Prostate gland (tissue), 2 donors: ENCODE data around the gene VTA1. TPM values are rescaled to one million over a fixed set of nuclear protein-coding genes. Genes with fewer than 3 reads are reported as not detected.

Experiments
- DNase-seq: peaks from one replicate; pipeline ENCODE4 v3.0.0-alpha.2; 2019; ENCODE audit warnings: low spot score
- H3K27ac ChIP-seq, 2 donors: fragments of 200-600 bp; sonication (generic); 2 replicates each; pipeline ENCODE4 v1.5.1; 2017 to 2019
- H3K27me3 ChIP-seq: fragments of 200-600 bp; sonication (generic); replicated peaks from 2 replicates; pipeline ENCODE4 v1.5.1; 2019; ENCODE audit not compliant: insufficient read depth
- H3K36me3 ChIP-seq, 2 donors: fragments of 200-600 bp; sonication (generic); 1 replicate in 1 of 2; 2 replicates in 1 of 2; pipeline versions ENCODE4 v1.5.1 to v1.8.1; 2017 to 2019
- H3K4me1 ChIP-seq: fragments of 200-600 bp; sonication (generic); replicated peaks from 2 replicates; pipeline ENCODE4 v1.5.1; 2019
- H3K4me3 ChIP-seq, 2 donors: fragments of 200-600 bp; sonication (generic); 2 replicates each; pipeline ENCODE4 v1.5.1; 2017 to 2019
- H3K9me3 ChIP-seq: fragments of 200-600 bp; sonication (generic); 2 replicates; pipeline ENCODE4 v1.5.1; 2017
- CTCF ChIP-seq, 4 experiments: fragments of 200-600 bp in 2 of 4; fragments of 450-650 bp in 2 of 4; sonication (generic) in 2 of 4; IDR thresholded peaks; 1 replicate in 3 of 4; 2 replicates in 1 of 4; pipeline ENCODE4 v1.5.1; 2016 to 2019; ENCODE audit warnings: antibody characterized with exemption in 4 of 4, mild to moderate bottlenecking in 2 of 4, moderate library complexity in 2 of 4
- POLR2A ChIP-seq: fragments of 450-650 bp; IDR thresholded peaks from one replicate; pipeline ENCODE4 v1.6.1; 2016; ENCODE audit warnings: antibody characterized with exemption, mild to moderate bottlenecking
- POLR2AphosphoS5 ChIP-seq: sonication (generic); formaldehyde crosslinking; IDR thresholded peaks from one replicate; pipeline ENCODE4 v1.6.1; 2017; ENCODE audit warnings: antibody characterized with exemption
- WGBS: methylation state at CpG from one replicate; pipeline ENCODE4 v1.1.5; 2018; 5-methylcytosine and 5-hydroxymethylcytosine counted together
- intact Hi-C: fragments of 100-400 bp; cut with DNase I; formaldehyde crosslinking; loops from one replicate; pipeline ENCODE4 v1.14.2; 2022
- total RNA-seq, 2 donors: library from RNA; depleted of rRNA; stranded (reverse); fragments of >200 nt; gene quantifications; one replicate each; pipeline ENCODE4 v1.1.0, GENCODE V29; 2016

VTA1 gene
- total RNA-seq, 2 donors from 2014 or later = 38.5 to 44.7 TPM

- H3K4me1 ChIP-seq = no peaks in the 10 kb centered on the region
- no peak for TF ChIP-seq POLR2A
- no peak for TF ChIP-seq CTCF (IDR thresholded peaks at IDR 0.05)
- no peak for DNase-seq
- no peaks in the 10 kb centered on the region for H3K36me3 ChIP-seq
- no peak overlapping the region for H3K27ac ChIP-seq
- no peaks in the 10 kb centered on the region for H3K27me3 ChIP-seq
- no peaks in the 10 kb centered on the region for H3K9me3 ChIP-seq
- no peak overlapping the region for H3K4me3 ChIP-seq
- intact Hi-C loops = no loop called here
Observed at GRCh38 chr6:142193621-142194020, 46.6 kb downstream of the VTA1 start.

- H3K4me3 ChIP-seq = no peak overlapping the region
- no peaks in the 10 kb centered on the region for H3K4me1 ChIP-seq
- no peaks in the 10 kb centered on the region for H3K9me3 ChIP-seq
- TF ChIP-seq POLR2A = no peak
- TF ChIP-seq CTCF (IDR thresholded peaks at IDR 0.05) = no peak
- peak; percentile 23 for TF ChIP-seq POLR2AphosphoS5
- 75% methylated on average over 4 of the region's 4 CpGs for WGBS
- no peak overlapping the region for H3K27ac ChIP-seq
- H3K36me3 ChIP-seq = no peaks in the 10 kb centered on the region
- DNase-seq = no peak
- intact Hi-C loops = no loop called here
- H3K27me3 ChIP-seq = no peaks in the 10 kb centered on the region
Observed at GRCh38 chr6:142195862-142196541, 48.9 kb downstream of the VTA1 start.

- Histone ChIP-seq H3K27ac (no peak overlapping the region), H3K27me3 (no peaks in the 10 kb centered on the region), H3K4me3 (no peak overlapping the region), H3K36me3 (no peaks in the 10 kb centered on the region), H3K9me3 (no peaks in the 10 kb centered on the region), H3K4me1 (no peaks in the 10 kb centered on the region)
- 45% methylated on average over 3 of the region's 3 CpGs for WGBS
- intact Hi-C loops = no loop called here
- TF ChIP-seq POLR2AphosphoS5 (no peak), POLR2A (no peak), CTCF (IDR thresholded peaks at IDR 0.05) (no peak)
- DNase-seq = no peak
Observed at GRCh38 chr6:142200846-142201628, 54.0 kb downstream of the VTA1 start.

DNA sequence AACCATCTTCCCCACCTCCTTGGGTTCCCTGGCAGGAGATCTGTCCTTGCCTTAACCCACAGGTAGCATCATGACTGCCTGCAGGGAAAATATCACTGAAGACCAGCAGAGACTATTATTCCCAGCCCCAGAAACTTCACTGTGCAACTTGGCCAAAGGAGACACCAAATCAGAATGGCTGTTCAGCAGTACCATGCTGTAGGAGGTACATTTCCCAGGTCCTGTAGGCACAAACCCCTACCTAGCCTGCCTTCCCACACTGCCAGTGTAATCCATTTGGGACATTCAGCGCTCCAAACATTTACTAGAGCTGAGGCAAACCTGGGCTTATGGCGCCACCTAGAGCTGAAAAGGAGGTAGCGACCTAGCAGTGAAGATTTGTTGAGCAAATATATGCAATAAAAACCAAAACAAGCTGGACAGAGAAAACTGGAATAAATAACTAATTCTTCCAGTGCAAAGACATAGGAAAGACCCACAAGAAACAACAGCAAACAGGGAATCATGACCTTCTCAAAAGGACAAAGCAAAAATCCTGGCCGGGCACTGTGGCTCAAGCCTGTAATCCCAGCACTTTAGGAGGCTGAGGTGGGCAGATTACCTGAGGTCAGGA is 60.3 kb downstream of the VTA1 start:
- Histone ChIP-seq H3K36me3 (no peaks in the 10 kb centered on the region), H3K4me1 (no peaks in the 10 kb centered on the region), H3K9me3 (no peaks in the 10 kb centered on the region), H3K4me3 (no peak overlapping the region), H3K27me3 (no peaks in the 10 kb centered on the region), H3K27ac (no peak overlapping the region)
- 64% methylated on average over 4 of the region's 4 CpGs for WGBS
- DNase-seq = peak; percentile 34
- intact Hi-C loops = no loop called here
- TF ChIP-seq POLR2AphosphoS5 (no peak), CTCF (IDR thresholded peaks at IDR 0.05) (peak; percentile 53 to 69 (median 62))
